Measurements from ENCODE around the gene ZKSCAN3. TPM values are rescaled to one million over a fixed set of nuclear protein-coding genes. Genes with fewer than 3 reads are reported as not detected.
"Not testable (repeated sequence)": the region's sequence is repeated elsewhere in the genome, so short reads cannot be mapped to it uniquely, and the experiment has no call there.

The ZKSCAN3 gene
- total and polyA plus RNA-seq, 12 donors = 1.0 to 6.8 (median 4.8) TPM

- WGBS, 2 donors = 69 to 84% methylated on average over 2 of the region's 2 CpGs
- intact Hi-C loops (cut with DNase I) = no loop called here
- H3K27me3 ChIP-seq = peaks cover 0 to 23% (median 7%) of the 10 kb centered on the region in 7 donors
Measured at GRCh38 chr6:28402197-28402596, 52.5 kb downstream of the ZKSCAN3 start.

GRCh38 chr6:28403923-28404322 lies 54.2 kb downstream of the ZKSCAN3 start:
- intact Hi-C loops (cut with DNase I); H3K36me3 ChIP-seq: not testable (repeated sequence)
- WGBS, 2 donors = 83 to 96% methylated on average over 5 of the region's 5 CpGs

More at GRCh38 chr6:28402197-28402596, 52.5 kb downstream of the ZKSCAN3 start:
- no peak for TF ChIP-seq CTCF (IDR thresholded peaks at IDR 0.05)
- no peaks in the 10 kb centered on the region for H3K9me3 ChIP-seq
- no peak overlapping the region for H3K4me3 ChIP-seq
- ATAC-seq = no peak
- DNase-seq = no peak
- H3K27ac ChIP-seq = no peak overlapping the region
- H3K4me1 ChIP-seq = peaks cover 0 to 20% (median 13%) of the 10 kb centered on the region in 9 donors
- peaks cover 0 to 9% (median 3%) of the 10 kb centered on the region in 9 donors for H3K36me3 ChIP-seq

GRCh38 chr6:28407401-28407800 lies 57.7 kb downstream of the ZKSCAN3 start:
- Histone ChIP-seq H3K36me3 (no peaks in the 10 kb centered on the region), H3K4me3 (no peak overlapping the region), H3K9me3 (peaks cover 0 to 9% (median 0%) of the 10 kb centered on the region in 11 donors), H3K27ac (no peak overlapping the region), H3K4me1 (no peaks in the 10 kb centered on the region), H3K27me3 (peaks cover 0 to 35% (median 12%) of the 10 kb centered on the region in 7 donors)
- TF ChIP-seq CTCF (IDR thresholded peaks at IDR 0.05) = no peak
- intact Hi-C loops (cut with DNase I) = no loop called here
- DNase-seq (no peak), ATAC-seq (no peak)
- WGBS, 2 donors = 51 to 56% methylated on average over 2 of the region's 2 CpGs

More at GRCh38 chr6:28403923-28404322, 54.2 kb downstream of the ZKSCAN3 start:
- not testable (repeated sequence) for H3K27ac ChIP-seq, ATAC-seq, H3K4me1 ChIP-seq, H3K9me3 ChIP-seq, H3K4me3 ChIP-seq, DNase-seq
- H3K27me3 ChIP-seq = peaks cover 0 to 30% (median 11%) of the 10 kb centered on the region in 7 donors

- WGBS, 2 donors = 86 to 89% methylated on average over 5 of the region's 5 CpGs
- H3K36me3 ChIP-seq = no peaks in the 10 kb centered on the region
- DNase-seq (no peak), ATAC-seq (no peak)
- peaks cover 0 to 35% (median 11%) of the 10 kb centered on the region in 7 donors for H3K27me3 ChIP-seq
- TF ChIP-seq CTCF (IDR thresholded peaks at IDR 0.05) = no peak
- intact Hi-C loops (cut with DNase I) = no loop called here
- H3K4me1 ChIP-seq = no peaks in the 10 kb centered on the region
- H3K4me3 ChIP-seq = no peak overlapping the region
- no peak overlapping the region for H3K27ac ChIP-seq
- H3K9me3 ChIP-seq = peaks cover 0 to 9% (median 0%) of the 10 kb centered on the region in 11 donors
Measured at GRCh38 chr6:28408076-28408802, 58.5 kb downstream of the ZKSCAN3 start.

- DNase-seq (no peak), ATAC-seq (no peak)
- Histone ChIP-seq H3K4me1 (no peaks in the 10 kb centered on the region), H3K9me3 (peaks cover 0 to 9% (median 0%) of the 10 kb centered on the region in 11 donors), H3K36me3 (no peaks in the 10 kb centered on the region), H3K4me3 (no peak overlapping the region), H3K27ac (no peak overlapping the region), H3K27me3 (peaks cover 0 to 23% (median 3%) of the 10 kb centered on the region in 7 donors)
- intact Hi-C loops (cut with DNase I) = no loop called here
- WGBS, 2 donors = 96 to 100% methylated on average over 2 of the region's 2 CpGs
- TF ChIP-seq CTCF (IDR thresholded peaks at IDR 0.05) = no peak
Measured at GRCh38 chr6:28410767-28411166, 61.0 kb downstream of the ZKSCAN3 start.
